ENCODE results near the gene NDUFA3. TPM values are rescaled to one million over a fixed set of nuclear protein-coding genes. Genes with fewer than 3 reads are reported as not detected.

NDUFA3 gene
- polyA plus RNA-seq, 2 of the 4 experiments (the other 2 are of a cell fraction): 43.5 to 190 TPM

- 76% methylated on average over 10 of the region's 10 CpGs for WGBS (ENCODE audit: missing lambda C conversion rate)
Observed at GRCh38 chr19:54133312-54133956, 30.8 kb downstream of the NDUFA3 start.

GRCh38 chr19:54133957-54134590, 31.4 kb downstream of the NDUFA3 start:
- no peak overlapping the region for H3K4me3 ChIP-seq
- H3K27ac ChIP-seq: no peak overlapping the region
- no peak overlapping the region for H3K4me2 ChIP-seq
- H3K4me1 ChIP-seq: peaks cover 11% of the 10 kb centered on the region; the same call in 2 of the 3 replicates
- no peak for FAIRE-seq
- no peak for DNase-seq (ENCODE audit: low read depth in 1 of 2, low spot score in 1 of 2)
- ATAC-seq: no peak
- ChIA-PET POLR2A (no interaction called here), CTCF (interaction anchor here (1.0 kb wide), 1 partner anchor 18 kb away, joined by 3 read pairs; the partner anchor contains the start of genes PRPF31 and TFPT)
- no peaks in the 10 kb centered on the region for H3K9me3 ChIP-seq
- 52% methylated on average over 2 of the region's 2 CpGs for WGBS (ENCODE audit: missing lambda C conversion rate)
- TF ChIP-seq ZNF302 (CRISPR knock-in tag; IDR thresholded peaks at IDR 0.05) (no peak), KDM5A (IDR thresholded peaks at IDR 0.05) (no peak), HES2 (IDR thresholded peaks at IDR 0.05) (no peak), RARB (CRISPR knock-in tag; IDR thresholded peaks at IDR 0.05) (no peak), MAZ (IDR thresholded peaks at IDR 0.05; ENCODE audit: borderline replicate concordance, low read depth, low read length) (no peak), CEBPB (IDR thresholded peaks at IDR 0.05) (no peak), HOXA7 (CRISPR knock-in tag; IDR thresholded peaks at IDR 0.05) (no peak), ATOH8 (CRISPR knock-in tag; IDR thresholded peaks at IDR 0.05; ENCODE audit: low read depth) (no peak), BCL3 (IDR thresholded peaks at IDR 0.05) (no peak), JUN (IDR thresholded peaks at IDR 0.05) (no peak), CTCF (IDR thresholded peaks at IDR 0.05) (no peak), EHMT2 (IDR thresholded peaks at IDR 0.05; ENCODE audit: low read depth) (no peak), EP300 (IDR thresholded peaks at IDR 0.05) (no peak), CBX8 (IDR thresholded peaks at IDR 0.05) (no peak), REST (IDR thresholded peaks at IDR 0.05) (no peak), FOSB (CRISPR knock-in tag; IDR thresholded peaks at IDR 0.05) (no peak), TP53 (CRISPR knock-in tag; IDR thresholded peaks at IDR 0.05) (no peak), EHF (CRISPR knock-in tag; IDR thresholded peaks at IDR 0.05) (no peak)

More at GRCh38 chr19:54133312-54133956, 30.8 kb downstream of the NDUFA3 start:
- no peak overlapping the region for H3K27ac ChIP-seq
- no peak for TF ChIP-seq GATA3 (IDR thresholded peaks at IDR 0.05; ENCODE audit: borderline replicate concordance)
- TF ChIP-seq FOSB (CRISPR knock-in tag; IDR thresholded peaks at IDR 0.05): no peak
- TF ChIP-seq POLR2A (IDR thresholded peaks at IDR 0.05; ENCODE audit: low read length): no peak
- TF ChIP-seq BHLHE40 (IDR thresholded peaks at IDR 0.05; ENCODE audit: low read depth, low read length): no peak
- peak; percentile 80; the same call in 1 of the 2 replicates for TF ChIP-seq POLR2AphosphoS2 (conservative IDR thresholded peaks at IDR 0.05; ENCODE audit: low read length)
- TF ChIP-seq MAZ (IDR thresholded peaks at IDR 0.05; ENCODE audit: borderline replicate concordance, low read depth, low read length): 0 out of 2 replicates have a peak, but pooled peaks have one; percentile 41
- ATAC-seq (peak in 1 of 2 experiments; percentile 70; a peak in 3 of 6 replicates), DNase-seq (ENCODE audit: low read depth in 1 of 2, low spot score in 1 of 2) (peak in 1 of 2 experiments; percentile 89), FAIRE-seq (no peak)
- no peak overlapping the region for H3K4me3 ChIP-seq
- no peaks in the 10 kb centered on the region for H3K9me3 ChIP-seq
- ChIA-PET CTCF (interaction anchor here (0.7 kb wide), 1 partner anchor 99 kb away, joined by 3 read pairs; no protein-coding TSS in a partner anchor), POLR2A (no interaction called here)
- H3K4me2 ChIP-seq: no peak overlapping the region
- peaks cover 6% of the 10 kb centered on the region; the same call in 2 of the 3 replicates for H3K4me1 ChIP-seq
